HG03469 (cell line): ENCODE measurements around the gene GPR4.

Experiments used
- ATAC-seq: cut with Tn5 transposase; IDR thresholded peaks from one replicate; pipeline ENCODE4 v1.9.1; 2021; ENCODE audit warnings: mild to moderate bottlenecking, moderate library complexity, moderate number of reproducible peaks; ENCODE audit not compliant: unreplicated experiment

GPR4 gene

DNA sequence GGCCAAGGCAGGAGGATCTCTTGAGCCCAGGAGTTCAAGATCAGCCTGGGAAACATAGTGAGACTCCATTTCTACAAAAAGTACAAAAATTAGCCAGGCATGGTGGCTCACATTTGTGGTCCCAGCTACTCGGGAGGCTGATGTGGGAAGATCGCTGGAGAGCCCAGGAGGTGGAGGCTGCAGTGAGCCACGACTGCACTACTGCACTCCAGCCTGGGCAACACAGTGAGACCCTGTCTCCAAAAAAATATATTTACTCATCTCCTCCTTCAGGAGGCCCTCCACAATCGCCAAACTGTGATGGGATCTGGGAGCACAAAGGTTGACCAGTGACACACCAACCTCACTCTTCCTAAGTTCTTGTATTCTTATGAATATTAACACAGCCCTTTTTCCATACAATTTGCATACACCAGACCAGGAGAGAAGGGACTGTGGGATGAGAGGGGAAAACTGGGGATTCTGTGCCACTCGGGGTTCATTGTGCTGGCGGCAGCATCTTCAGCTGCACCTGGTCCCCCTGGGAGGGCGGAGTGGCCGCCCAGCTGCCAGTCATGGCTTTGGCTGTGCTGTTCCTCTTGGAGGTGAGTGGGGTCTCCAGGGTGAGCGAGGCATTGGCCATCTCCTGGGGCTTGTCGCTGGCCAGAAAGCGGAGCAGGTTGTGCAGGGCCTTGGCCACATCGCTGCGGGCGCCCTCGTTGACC, 11.6 kb downstream of the GPR4 start:
- ATAC-seq: no peak

DNA sequence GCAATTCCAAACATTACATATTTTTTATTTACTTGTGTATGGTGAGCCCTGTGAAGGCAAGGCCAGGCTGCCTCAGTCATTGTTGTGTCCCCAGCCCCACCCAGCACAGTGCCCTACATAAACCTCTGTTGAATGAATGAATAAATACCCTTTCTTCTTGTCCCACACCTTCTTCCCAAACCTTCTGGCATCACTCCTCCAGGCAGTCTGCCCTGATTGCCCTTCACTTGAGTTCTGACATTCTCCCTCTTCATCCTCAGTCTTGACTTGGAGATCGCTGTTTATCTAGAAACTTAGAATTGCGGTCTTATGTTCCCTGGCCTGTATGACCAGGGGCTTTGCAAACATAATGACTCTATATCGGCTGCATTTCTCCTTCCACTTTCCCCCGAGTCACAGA, 12.2 kb downstream of the GPR4 start:
- no peak for ATAC-seq

DNA sequence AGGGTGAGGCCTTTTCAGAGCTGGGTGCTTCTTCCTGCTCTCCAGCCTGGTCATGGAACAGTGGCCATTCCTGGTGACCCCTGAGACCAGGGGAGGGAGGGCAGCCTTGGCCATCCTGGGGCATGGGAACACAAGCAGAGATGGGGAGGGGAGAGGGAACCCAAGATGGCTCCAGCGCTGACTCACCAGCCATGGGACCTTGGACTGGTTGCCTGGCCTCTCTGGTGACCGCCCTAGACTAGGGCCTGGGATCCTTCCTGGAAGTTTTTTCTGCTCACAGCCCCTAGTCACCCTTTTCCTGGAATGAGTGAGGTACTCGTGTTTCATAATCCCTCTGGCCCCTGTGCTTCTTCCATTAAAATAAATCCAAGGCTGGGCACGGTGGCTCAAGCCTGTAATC, 14.1 kb downstream of the GPR4 start:
- no peak for ATAC-seq

DNA sequence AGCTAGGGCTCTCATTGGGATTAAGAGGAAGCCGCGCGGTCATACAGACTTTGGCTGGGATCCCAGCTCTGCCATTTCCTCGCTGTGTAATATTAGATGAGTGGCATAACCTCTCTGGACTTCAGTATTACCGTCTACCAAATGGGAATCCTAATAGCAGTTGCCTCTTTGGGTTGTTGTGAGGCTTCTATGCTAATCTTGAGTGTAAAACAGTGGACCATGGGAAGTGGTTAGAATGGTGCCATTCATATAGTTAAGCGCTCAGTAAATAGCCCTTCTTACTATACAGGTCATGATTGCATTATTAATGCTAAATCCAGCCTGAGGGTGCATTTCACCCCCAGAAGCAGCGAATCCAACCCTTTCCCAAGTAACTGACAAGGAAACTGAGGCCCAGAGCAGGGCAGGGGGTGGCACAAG, 16.8 kb downstream of the GPR4 start:
- ATAC-seq: no peak

DNA sequence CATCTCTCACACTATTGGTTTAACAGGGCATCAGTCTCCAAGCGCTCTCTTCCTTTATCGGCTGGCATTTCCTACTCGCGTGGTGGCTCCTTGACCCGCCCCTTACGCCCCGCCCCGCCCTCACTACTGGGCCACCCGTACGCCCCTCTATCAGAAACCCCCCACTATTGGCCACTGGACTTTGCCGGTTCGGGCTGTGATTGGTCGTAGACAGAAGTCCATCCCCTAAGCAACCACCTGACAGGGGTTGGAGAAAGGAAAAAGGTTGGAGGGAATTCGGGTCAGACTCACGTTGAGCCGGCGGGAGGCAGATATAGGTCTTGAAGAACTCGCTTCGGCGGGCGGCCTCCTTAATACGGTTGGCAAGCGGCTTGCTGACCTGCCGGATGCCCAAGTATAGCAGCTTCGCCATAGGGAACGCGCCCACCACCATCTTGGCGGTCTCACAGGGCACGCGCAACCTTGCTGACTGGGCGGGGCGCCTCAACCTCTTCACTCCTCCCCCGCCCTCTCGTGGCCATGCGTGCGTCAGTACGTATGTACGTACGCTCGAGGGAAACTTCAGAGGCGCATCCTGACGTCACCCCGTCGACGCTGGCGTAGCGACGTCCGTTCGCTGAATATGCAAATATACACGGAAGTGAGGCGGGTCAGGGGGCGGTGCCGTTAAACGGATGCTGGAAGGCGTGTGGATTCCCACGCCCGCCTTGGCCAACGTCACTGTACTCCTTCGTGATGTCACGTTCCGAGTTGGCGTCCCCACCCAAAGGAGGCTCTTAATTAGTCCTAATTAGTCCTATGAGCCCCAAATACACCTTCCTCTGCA, 17.5 kb downstream of the GPR4 start, which contains the start of gene OPA3:
OPA3 (minus strand) TSS at position 471 of the 826 bp plus-strand sequence; CDS start at position 433, 38 bp downstream.
- ATAC-seq: peak; percentile 79

DNA sequence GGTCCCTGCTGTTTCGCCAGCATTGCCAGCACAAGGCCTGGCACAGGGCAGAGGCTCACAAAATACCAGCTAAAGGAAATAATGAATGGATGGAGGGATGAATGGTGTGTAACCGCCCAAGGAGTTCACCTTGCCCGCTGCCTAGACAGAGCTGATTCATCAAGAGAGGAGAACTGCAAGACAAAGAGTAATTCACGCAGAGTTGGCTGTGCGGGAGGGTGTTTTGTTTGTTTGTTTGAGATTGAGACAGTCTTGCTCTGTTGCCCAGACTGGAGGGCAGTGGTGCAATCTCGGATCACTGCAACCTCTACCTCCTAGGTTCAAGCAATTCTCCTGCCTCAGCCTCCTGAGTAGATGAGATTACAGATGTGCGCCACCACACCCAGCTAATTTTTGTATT, 20.4 kb downstream of the GPR4 start:
- ATAC-seq: no peak

DNA sequence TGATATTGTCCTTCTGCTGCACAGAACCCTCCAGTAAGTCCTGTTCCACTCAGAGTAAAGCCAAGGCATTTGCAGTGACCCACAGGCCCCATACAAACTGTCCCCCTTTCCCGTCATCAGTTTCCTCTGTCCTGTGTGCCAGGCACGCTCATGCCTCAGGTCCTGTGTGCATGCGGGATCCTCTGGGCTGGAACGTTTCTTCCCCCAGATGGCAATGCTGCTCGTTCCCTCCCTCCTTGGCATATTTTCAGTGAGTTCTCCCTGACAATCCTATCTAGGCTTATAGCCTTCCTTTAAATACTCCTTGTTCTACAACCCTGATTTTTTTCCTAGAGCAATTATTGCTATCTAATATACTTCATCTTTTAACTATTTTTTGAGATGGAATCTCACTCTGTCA, 23.2 kb downstream of the GPR4 start:
- ATAC-seq: no peak

DNA sequence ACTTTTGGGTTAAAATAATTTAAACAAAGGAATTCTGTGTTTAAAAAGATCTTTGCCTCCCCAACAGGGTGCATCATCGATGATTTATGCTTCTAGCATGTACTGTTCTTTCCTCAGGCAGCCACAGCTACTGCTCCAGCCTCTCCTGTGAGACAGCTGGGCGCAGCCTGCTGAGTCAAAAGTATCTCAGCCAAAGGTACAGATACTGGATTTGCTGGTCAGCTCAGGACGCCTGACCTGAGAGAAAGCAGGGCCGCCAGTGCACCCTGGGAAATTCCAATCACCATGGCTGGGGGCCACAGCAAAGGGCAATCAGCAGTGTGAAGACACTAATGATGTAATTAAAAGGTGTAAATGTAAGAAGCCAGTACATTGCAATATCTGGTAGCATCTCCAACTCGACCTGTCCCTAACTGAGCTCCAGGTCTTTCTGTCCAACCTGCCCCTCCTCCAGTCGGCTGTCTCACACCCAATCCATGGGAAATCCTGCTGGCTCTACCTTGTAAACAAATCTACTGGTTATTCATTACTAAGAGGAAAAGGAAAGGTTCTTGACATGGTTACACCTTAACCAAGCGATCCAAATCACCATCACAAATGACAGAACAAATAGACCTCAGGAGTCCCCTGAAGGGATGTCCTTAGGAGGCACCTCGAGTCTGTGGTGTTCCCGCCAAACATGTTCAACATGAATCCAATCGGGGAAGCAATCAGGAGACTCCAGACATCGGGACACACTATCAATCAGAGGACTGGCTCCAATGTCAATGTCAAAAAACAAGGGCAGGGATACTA, 24.7 kb downstream of the GPR4 start:
- ATAC-seq: no peak

DNA sequence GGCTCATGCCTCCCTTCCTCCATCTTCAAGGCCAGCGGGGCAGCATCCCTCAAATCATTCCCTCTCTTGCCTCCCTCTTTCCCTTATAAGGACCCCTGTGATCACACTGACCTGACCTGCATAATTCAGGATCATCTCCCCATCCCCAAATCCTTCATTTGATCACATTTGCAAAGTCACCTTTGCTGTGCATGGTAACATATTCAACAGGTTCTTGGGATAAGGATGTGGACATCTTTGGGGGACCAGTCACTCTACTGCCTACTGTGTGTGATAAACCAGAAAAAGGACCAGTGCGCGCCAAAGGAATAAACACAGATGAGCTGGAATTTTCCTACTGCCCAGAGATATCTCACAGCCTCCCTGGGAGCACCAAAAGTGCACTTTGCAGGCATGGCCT, 25.3 kb downstream of the GPR4 start:
- ATAC-seq: no peak

DNA sequence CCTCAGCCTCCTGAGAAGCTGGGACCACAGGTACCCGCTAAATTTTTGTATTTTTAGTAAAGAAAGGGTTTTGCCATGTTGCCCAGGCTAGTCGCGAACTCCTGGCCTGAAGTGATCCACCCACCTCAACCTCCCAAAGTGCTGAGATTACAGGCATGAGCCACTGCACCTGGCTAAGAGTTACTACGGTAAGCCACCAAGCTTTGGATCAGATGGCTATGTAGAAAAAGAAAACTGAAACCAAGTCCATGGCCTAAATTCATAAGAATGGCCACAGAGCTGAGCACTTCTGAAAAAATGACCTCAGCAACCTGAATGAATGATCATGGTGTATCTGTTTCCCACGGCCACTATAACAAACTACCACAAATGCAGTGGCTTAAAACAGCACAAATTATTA, 26.8 kb downstream of the GPR4 start:
- ATAC-seq: no peak

DNA sequence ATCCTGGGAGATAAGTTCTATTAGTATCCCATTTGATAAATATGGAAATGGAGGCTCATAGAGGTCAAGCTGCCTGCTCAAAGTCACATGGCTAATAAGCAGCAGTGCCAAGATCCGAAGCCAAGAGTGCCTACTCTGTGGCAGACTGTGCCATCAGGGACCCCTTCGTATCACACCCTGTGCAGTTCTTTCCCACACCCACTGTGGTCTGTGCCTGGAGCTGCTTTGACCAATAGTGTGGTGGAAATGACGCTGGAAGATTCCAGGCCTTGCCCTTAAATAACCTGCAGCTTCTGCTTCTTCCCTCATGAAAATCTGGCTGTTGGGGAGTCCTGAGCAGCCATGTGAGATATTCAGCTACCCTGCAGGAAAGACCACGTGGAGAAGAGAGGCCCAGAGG, 27.5 kb downstream of the GPR4 start:
- no peak for ATAC-seq

DNA sequence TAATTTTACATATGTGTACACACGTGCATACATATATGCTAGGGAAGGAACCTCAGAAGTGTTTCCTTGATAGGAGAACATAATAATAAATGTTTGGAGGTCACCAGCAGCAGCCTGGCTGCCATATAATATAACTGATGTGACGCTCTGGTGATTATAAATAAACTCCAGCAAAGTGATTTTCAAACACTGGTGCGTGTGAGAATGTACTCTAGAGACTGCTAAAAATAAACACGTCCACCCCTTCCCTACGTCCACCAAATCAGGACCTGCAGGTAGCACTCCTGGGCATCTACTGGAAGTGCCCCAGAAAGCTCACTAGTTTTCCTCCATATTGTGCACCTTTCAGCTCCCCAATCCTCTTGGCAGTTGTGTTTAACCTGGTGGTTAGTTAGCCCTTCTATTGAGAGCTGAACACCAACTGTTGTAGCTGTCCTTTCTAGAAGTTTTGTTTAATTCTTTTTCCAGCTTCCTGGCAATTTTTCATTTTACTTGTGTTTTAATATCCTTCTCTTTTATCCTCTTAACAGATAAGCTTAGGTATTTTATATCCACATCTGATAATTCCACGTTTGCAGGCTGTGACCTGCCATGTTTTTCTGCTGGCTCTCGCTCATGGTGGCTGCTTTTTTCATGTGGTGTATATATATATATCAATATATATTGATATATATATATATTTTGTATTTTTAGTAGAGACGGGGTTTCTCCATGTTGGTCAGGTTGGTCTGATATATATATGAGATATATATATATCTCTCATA, 30.4 kb downstream of the GPR4 start:
- ATAC-seq: no peak

DNA sequence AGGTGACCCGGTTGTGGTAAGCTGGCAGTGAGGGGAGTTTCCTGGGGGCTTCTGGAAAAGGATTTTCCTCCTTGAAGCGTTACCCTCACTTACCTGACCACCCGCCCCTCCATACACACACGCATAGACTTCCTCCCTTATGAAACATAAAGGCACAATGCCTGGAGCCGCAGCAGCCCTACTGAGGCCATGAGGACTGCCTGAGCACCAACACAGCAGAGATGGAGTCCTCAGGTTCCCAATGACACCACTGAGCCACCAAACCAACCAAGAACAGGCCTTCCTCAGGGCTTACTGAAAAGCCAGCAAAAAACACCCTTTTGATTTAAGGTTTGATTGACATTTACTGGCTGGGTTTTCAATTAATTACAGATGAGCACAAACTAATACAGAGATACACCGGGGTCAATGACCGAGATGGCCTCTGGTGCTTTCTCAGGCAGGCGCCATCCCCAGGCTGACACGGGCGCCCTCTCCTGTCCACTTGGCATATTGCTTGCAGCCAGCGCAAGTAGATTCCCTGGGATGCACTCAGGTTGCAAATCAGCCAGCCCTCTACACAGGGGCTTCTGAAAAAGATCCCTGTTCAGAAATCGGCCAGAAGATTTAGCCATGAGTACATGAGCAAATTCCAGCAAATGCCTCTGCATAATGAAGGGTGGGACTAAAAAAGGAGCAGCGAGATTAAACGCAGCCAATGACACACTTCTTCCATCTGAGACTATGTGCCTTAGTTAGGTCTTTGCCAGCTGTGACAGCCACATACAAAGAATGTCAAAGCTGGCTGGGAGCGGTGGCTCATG, 32.2 kb downstream of the GPR4 start:
- no peak for ATAC-seq

DNA sequence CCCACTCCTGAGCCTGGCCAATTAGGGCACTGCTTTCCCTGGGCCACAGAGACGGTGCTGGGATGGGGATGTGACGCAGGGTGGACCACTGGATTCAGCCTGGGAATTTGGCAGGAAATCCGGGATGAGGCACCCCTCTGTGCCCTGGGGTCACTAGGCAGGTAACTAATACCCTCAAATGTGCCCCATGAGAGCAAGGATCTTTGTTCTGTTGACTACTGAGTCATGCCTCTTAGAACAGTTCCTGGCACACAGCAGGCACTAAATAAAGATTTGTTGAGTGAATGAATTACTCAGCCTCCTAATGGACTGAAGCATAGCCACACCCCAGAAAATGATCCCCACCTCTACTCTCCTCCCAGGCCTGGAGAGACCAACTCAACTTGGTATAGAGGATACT, 33.3 kb downstream of the GPR4 start:
- no peak for ATAC-seq

DNA sequence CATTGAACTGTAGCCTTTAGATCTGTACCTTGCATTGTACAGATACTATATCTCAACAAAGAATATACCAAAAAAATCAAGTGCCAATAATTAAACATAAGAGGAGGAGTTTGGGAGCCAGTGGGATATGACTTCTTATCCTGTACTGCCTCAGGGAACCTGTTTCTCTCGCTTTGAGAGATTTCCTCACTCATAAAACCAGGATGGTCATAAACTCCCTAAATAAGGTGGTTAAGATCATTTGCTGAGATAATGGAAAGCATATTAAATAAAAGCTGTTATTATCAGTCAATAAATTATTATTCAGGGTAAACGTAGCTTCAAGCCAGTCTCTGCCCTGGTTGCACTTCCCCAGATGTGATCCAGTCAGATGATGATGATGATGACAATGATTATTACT, 34.4 kb downstream of the GPR4 start:
- ATAC-seq: no peak

DNA sequence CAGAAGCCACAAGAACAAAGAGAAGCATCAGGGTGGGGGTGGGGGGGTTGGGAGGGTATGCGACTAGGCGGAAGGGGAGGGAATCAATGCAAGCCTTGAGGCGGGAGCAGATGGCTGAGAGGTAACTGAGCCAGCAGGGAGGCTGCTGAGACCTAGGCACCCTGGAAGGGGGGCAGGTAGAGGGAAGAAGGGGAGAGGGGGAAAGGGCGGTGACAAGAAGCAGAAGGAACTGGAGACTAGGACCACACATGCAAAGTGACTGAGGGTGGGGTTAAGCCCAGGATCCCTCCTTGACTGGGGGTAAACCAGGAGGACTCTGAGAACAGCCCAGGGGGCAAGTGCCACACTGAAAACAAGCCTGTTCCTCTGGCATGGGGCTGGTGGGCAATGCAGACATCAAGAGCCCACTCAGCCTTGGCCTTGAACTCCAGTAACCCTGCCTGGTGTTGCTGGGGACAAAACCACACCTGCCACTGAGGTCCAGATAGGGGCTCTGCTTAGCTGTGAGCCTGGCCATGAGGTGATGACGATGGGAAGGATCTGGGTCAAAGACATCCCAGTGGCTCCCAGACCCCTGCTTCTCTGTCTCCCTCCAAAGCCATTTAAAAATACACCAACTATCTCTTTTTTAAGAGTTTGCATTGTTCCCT, 37.8 kb downstream of the GPR4 start:
- ATAC-seq: no peak

DNA sequence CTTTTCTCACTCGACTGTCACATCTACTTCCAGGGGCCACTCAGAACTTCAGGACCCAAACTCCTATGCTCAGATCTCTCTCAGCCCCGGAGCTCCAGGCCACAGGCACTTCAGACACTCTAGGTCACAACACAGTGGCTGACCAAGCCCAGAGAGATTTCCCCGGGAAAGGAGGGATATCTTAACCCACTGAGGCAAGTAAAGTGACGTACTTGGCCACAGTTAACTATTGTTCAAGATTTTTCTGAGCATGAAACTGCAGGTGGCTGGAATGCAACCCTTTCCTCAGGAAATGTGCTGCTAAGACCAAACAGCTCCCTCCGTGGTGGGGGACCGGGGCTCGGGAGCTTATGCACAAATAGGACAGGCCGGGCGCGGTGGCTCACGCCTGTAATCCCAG, 41.3 kb downstream of the GPR4 start:
- no peak for ATAC-seq

DNA sequence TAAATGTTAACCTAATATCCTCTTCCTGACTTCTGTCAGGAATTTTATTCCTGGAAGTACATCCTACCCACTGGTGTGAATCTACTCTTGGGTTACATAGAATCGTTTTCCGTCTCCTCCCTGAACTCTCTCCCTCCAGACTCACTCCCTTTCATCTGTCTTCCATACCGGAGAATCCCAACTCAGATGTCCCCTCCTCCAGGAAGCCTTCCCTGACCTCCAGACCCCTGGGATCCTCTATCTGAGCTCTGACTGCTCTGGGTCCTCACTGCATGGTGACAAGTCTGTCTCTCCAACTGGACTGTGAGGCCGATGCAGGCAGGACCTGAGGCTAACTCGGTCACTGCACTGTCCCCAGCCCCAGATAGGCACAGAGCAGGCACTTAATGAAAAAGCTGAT, 42.0 kb downstream of the GPR4 start:
- no peak for ATAC-seq

DNA sequence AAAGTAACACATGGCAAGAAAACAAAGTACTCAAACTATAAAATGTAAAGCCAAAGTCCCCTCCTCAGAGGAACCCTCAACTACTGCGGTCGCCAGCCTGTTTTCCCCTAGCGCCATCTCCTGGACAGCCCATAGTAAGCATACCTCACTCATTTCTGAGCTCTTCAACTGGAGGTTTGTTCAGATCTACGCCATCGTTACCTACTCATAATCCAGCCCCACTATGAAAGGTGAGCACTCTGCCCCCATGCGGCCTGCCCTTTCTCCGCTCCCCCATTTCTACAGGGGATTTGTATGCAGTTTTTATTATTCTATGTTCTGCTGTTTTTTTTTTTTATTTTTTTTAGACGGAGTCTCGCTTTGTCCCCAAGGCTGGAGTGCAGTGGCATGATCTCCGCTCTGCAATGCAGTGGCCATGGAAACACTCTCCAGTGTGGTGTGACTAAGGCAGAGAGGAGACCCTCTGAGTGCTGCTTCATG, 43.6 kb downstream of the GPR4 start:
- ATAC-seq: no peak
